GM23338 (cell line): ENCODE results near the gene HMOX1. TPM values are rescaled to one million over a fixed set of nuclear protein-coding genes. Genes with fewer than 3 reads are reported as not detected.
A peak's percentile ranks its signal among the peaks of the same experiment; 100 is the strongest.

Experiments
- ATAC-seq: fragments of 200-7000 bp; cut with Tn5 transposase; 3 replicates; pipeline ENCODE4 v1.9.1; 2020
- DNase-seq: peaks from one replicate; pipeline ENCODE4 v3.0.0-alpha.2; 2015; ENCODE audit warnings: low spot score
- H2AFZ ChIP-seq: fragments of 200-600 bp; sonication (generic); 2 replicates; pipeline ENCODE4 v1.8.0; 2016; ENCODE audit warnings: antibody characterized with exemption, mild to moderate bottlenecking, moderate library complexity
- H3F3A ChIP-seq: fragments of 200-600 bp; sonication (generic); replicated peaks from 2 replicates; pipeline ENCODE4 v1.8.0; 2017; ENCODE audit warnings: antibody characterized with exemption, mixed run types, low read depth
- H3K27ac ChIP-seq: fragments of 200-600 bp; sonication (generic); 2 replicates; pipeline ENCODE4 v1.6.1; 2016; ENCODE audit warnings: low read depth
- H3K27me3 ChIP-seq: fragments of 200-600 bp; sonication (generic); 2 replicates; pipeline ENCODE4 v1.8.0; 2016; ENCODE audit warnings: mild to moderate bottlenecking, mixed run types, moderate library complexity; ENCODE audit not compliant: insufficient read depth
- H3K36me3 ChIP-seq: fragments of 200-600 bp; sonication (generic); 2 replicates; pipeline ENCODE4 v1.8.0; 2016; ENCODE audit warnings: mild to moderate bottlenecking; ENCODE audit not compliant: insufficient read depth
- H3K4me1 ChIP-seq: fragments of 200-600 bp; sonication (generic); 2 replicates; pipeline ENCODE4 v1.8.0; 2016; ENCODE audit warnings: mild to moderate bottlenecking, moderate library complexity; ENCODE audit not compliant: insufficient read depth
- H3K4me2 ChIP-seq: fragments of 200-600 bp; sonication (generic); 2 replicates; pipeline ENCODE4 v1.7.1; 2017; ENCODE audit warnings: mixed run types
- H3K4me3 ChIP-seq: fragments of 200-600 bp; sonication (generic); 2 replicates; pipeline ENCODE4 v1.6.1; 2016; ENCODE audit warnings: mixed run types
- H3K79me2 ChIP-seq: fragments of 200-600 bp; sonication (generic); replicated peaks from 2 replicates; pipeline ENCODE4 v1.8.0; 2017; ENCODE audit warnings: mild to moderate bottlenecking; ENCODE audit not compliant: insufficient read depth
- H3K9me2 ChIP-seq: fragments of 200-600 bp; sonication (generic); 2 replicates; pipeline ENCODE4 v1.8.0; 2017; ENCODE audit not compliant: insufficient read depth
- H4K20me1 ChIP-seq: fragments of 200-600 bp; sonication (generic); replicated peaks from 2 replicates; pipeline ENCODE4 v1.8.0; 2017; ENCODE audit warnings: mild to moderate bottlenecking; ENCODE audit not compliant: insufficient read depth
- H3K27ac Mint-ChIP-seq: 2 replicates; pipeline ENCODE4 v1.8.0; 2020; ENCODE audit warnings: inconsistent platforms, mild to moderate bottlenecking, moderate library complexity, mixed read lengths
- H3K27me3 Mint-ChIP-seq: 3 replicates; pipeline ENCODE4 v1.8.0; 2022; ENCODE audit warnings: low read depth, mild to moderate bottlenecking, moderate library complexity, mixed read lengths, inconsistent platforms; ENCODE audit not compliant: insufficient read depth, poor library complexity
- H3K36me3 Mint-ChIP-seq: 3 replicates; pipeline ENCODE4 v1.8.0; 2021; ENCODE audit warnings: low read depth, mild to moderate bottlenecking, inconsistent platforms, moderate library complexity, mixed read lengths
- H3K4me1 Mint-ChIP-seq: 3 replicates; pipeline ENCODE4 v1.8.0; 2020; ENCODE audit warnings: mild to moderate bottlenecking, inconsistent platforms, mixed read lengths
- H3K4me3 Mint-ChIP-seq: 3 replicates; pipeline ENCODE4 v1.8.0; 2021; ENCODE audit warnings: moderate library complexity, mild to moderate bottlenecking, inconsistent platforms, mixed read lengths
- H3K9me3 Mint-ChIP-seq: 3 replicates; pipeline ENCODE4 v1.8.0; 2020; ENCODE audit warnings: moderate library complexity, mild to moderate bottlenecking, inconsistent platforms, mixed read lengths
- CTCF ChIP-seq, 2 experiments: fragments of 200-600 bp in 1 of 2; sonication (generic) in 1 of 2; conservative IDR thresholded peaks; 2 replicates each; pipeline versions ENCODE4 v1.5.1 to v1.6.1; 2016 to 2017; ENCODE audit warnings: antibody characterized with exemption in 2 of 2, low read depth in 2 of 2, mild to moderate bottlenecking in 2 of 2, moderate library complexity in 1 of 2
- ETS1 ChIP-seq: IDR thresholded peaks from 2 replicates; pipeline ENCODE4 v1.6.1; 2016; ENCODE audit warnings: antibody characterized with exemption
- EZH2 ChIP-seq: fragments of 200-600 bp; sonication (generic); IDR thresholded peaks from one replicate; pipeline ENCODE4 v1.8.0; 2017; ENCODE audit warnings: antibody characterized with exemption, mild to moderate bottlenecking, low read depth; ENCODE audit not compliant: unreplicated experiment
- EZH2phosphoT487 ChIP-seq: fragments of 200-600 bp; sonication (generic); IDR thresholded peaks from one replicate; pipeline ENCODE4 v1.8.1; 2018; ENCODE audit warnings: antibody characterized with exemption; ENCODE audit not compliant: unreplicated experiment
- JUNB ChIP-seq: IDR thresholded peaks from one replicate; pipeline ENCODE4 v1.6.1; 2016; ENCODE audit warnings: antibody characterized with exemption; ENCODE audit not compliant: unreplicated experiment
- POLR2AphosphoS5 ChIP-seq: IDR thresholded peaks from 2 replicates; pipeline ENCODE4 v1.6.1; 2016; ENCODE audit warnings: antibody characterized with exemption, low read depth
- ZNF331 ChIP-seq: fragments of 250-450 bp; sonication (Bioruptor Pico); IDR thresholded peaks from 2 replicates; pipeline ENCODE4 v1.5.0; 2020; ENCODE audit warnings: low read depth, mild to moderate bottlenecking, moderate library complexity
- polyA plus RNA-seq: library from polyadenylated mRNA; unstranded; fragments of >200 nt; fragmentation: Nextera tagmentation; extraction: Ambion mirVana; gene quantifications from 2 replicates; pipeline ENCODE4 v1.2.1, GENCODE V29; 2016
- total RNA-seq: library from RNA; depleted of rRNA; stranded (reverse); fragments of >200 nt; shearing (Covaris generic); gene quantifications from 2 replicates; pipeline ENCODE4 v1.2.3, GENCODE V29; 2014

HMOX1 gene
- total and polyA plus RNA-seq, 2 experiments from 2014 or later, result 10.9 to 22.6 TPM

DNA sequence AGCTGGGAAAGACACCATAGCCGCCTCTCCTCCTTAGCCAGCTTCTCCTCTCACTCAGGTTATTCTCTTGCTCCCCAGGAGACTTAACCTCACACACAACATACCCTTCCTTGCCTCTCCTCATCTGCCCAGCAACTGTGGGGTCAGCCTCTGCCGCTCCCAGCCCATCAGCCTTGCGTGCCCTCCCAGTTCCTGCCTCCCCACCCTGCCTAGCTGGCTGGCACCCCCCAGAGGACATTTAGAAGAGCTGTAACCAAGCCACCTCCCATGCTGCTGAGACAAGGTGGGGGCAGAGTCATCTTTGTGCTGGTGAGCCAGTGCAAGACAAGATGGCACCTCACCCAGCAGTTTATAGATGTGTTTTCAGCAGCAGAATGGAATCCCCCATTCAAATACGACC, 43.0 kb upstream of the HMOX1 start:
- no peak overlapping the region for H3K4me3 ChIP-seq
- Mint-ChIP-seq H3K36me3 (peaks cover 16% of the 10 kb centered on the region; the same call in 2 of the 3 replicates), H3K27ac (peak overlapping the region; percentile 8; the same call in 1 of the 2 replicates), H3K9me3 (no peaks in the 10 kb centered on the region), H3K27me3 (peaks cover 15% of the 10 kb centered on the region), H3K4me3 (no peak overlapping the region), H3K4me1 (peaks cover 5% of the 10 kb centered on the region; the same call in 2 of the 3 replicates)
- no peak overlapping the region for H3K4me2 ChIP-seq
- H3F3A ChIP-seq, result no peaks in the 10 kb centered on the region
- no peaks in the 10 kb centered on the region for H3K36me3 ChIP-seq
- no peaks in the 10 kb centered on the region for H3K9me2 ChIP-seq
- no peaks in the 10 kb centered on the region for H3K27me3 ChIP-seq
- no peak overlapping the region for H3K27ac ChIP-seq
- peak; percentile 54 for DNase-seq
- no peaks in the 10 kb centered on the region for H4K20me1 ChIP-seq
- TF ChIP-seq ETS1, result no peak
- TF ChIP-seq CTCF (conservative IDR thresholded peaks at IDR 0.05; ENCODE audit: low read depth in 2 of 2), result peak; percentile 28 to 63; a peak in 3 of 4 replicates
- no peak for TF ChIP-seq EZH2
- TF ChIP-seq EZH2phosphoT487, result no peak
- TF ChIP-seq JUNB, result no peak
- no peaks in the 10 kb centered on the region for H3K79me2 ChIP-seq
- no peaks in the 10 kb centered on the region for H3K4me1 ChIP-seq
- no peak overlapping the region for H2AFZ ChIP-seq
- peak; percentile 65 for ATAC-seq

GRCh38 chr22:35341090-35341874, 39.6 kb upstream of the HMOX1 start:
- H3K4me3 Mint-ChIP-seq, result no peak overlapping the region
- H3K9me2 ChIP-seq, result no peaks in the 10 kb centered on the region
- ATAC-seq (no peak), DNase-seq (no peak)
- no peaks in the 10 kb centered on the region for H3K9me3 Mint-ChIP-seq
- peaks cover 10% of the 10 kb centered on the region; the same call in 2 of the 3 replicates for H3K36me3 Mint-ChIP-seq
- peaks cover 5% of the 10 kb centered on the region; the same call in 2 of the 3 replicates for H3K4me1 Mint-ChIP-seq
- no peak overlapping the region for H3K27ac Mint-ChIP-seq
- no peaks in the 10 kb centered on the region for H3K4me1 ChIP-seq
- H2AFZ ChIP-seq, result no peak overlapping the region
- no peaks in the 10 kb centered on the region for H3K79me2 ChIP-seq
- no peak overlapping the region for H3K4me3 ChIP-seq
- no peak overlapping the region for H3K27ac ChIP-seq
- H3K36me3 ChIP-seq, result no peaks in the 10 kb centered on the region
- no peaks in the 10 kb centered on the region for H4K20me1 ChIP-seq
- no peaks in the 10 kb centered on the region for H3F3A ChIP-seq
- H3K4me2 ChIP-seq, result no peak overlapping the region
- H3K27me3 ChIP-seq, result no peaks in the 10 kb centered on the region
- no peak for TF ChIP-seq ETS1
- no peak for TF ChIP-seq EZH2phosphoT487
- TF ChIP-seq ZNF331 (CRISPR knock-in tag), result no peak
- TF ChIP-seq POLR2AphosphoS5, result no peak
- H3K27me3 Mint-ChIP-seq, result peaks cover 12% of the 10 kb centered on the region
